Calu3 (cell line): Measurements from ENCODE around the gene MKNK2. TPM values are rescaled to one million over a fixed set of nuclear protein-coding genes. Genes with fewer than 3 reads are reported as not detected.
"Not testable (repeated sequence)": the region's sequence is repeated elsewhere in the genome, so short reads cannot be mapped to it uniquely, and the experiment has no call there.

ENCODE experiments used
- BruUV-seq: library from RNA; stranded (reverse); fragments of 400-500 nt; replicated peaks from 2 replicates; lab custom pipeline; 2021; lab: Mats Ljungman, UMichigan
- CTCF ChIA-PET: fragments of 300-600 bp; sonication (Branson Sonifier 250); formaldehyde crosslinking; loops from one replicate; lab custom pipeline; 2022; ENCODE audit warnings: antibody characterized with exemption; lab: Charles Lee
- DNase-seq: peaks from one replicate; pipeline ENCODE4 v3.0.0; 2022
- H3K27ac Mint-ChIP-seq: one replicate; pipeline ENCODE4 v1.8.0; 2022; ENCODE audit warnings: mixed read lengths; ENCODE audit not compliant: unreplicated experiment
- H3K27me3 Mint-ChIP-seq: one replicate; pipeline ENCODE4 v1.8.0; 2022; ENCODE audit warnings: mixed read lengths; ENCODE audit not compliant: unreplicated experiment
- H3K36me3 Mint-ChIP-seq: one replicate; pipeline ENCODE4 v1.8.0; 2022; ENCODE audit warnings: mild to moderate bottlenecking, moderate library complexity, mixed read lengths; ENCODE audit not compliant: insufficient read depth, unreplicated experiment
- H3K4me1 Mint-ChIP-seq: one replicate; pipeline ENCODE4 v1.8.0; 2022; ENCODE audit warnings: mild to moderate bottlenecking, low read depth, mixed read lengths; ENCODE audit not compliant: unreplicated experiment
- H3K4me3 Mint-ChIP-seq: one replicate; pipeline ENCODE4 v1.8.0; 2022; ENCODE audit warnings: mild to moderate bottlenecking, low read depth, moderate library complexity, mixed read lengths; ENCODE audit not compliant: unreplicated experiment
- H3K9me3 Mint-ChIP-seq: one replicate; pipeline ENCODE4 v1.8.0; 2022; ENCODE audit warnings: low read depth, mixed read lengths; ENCODE audit not compliant: unreplicated experiment
- intact Hi-C: fragments of 100-400 bp; cut with micrococcal nuclease; formaldehyde crosslinking; loops from one replicate; pipeline ENCODE4 v1.10.0; 2022; ENCODE audit not compliant: unreplicated experiment
- total RNA-seq: library from RNA; stranded (reverse); gene quantifications from 2 replicates; pipeline ENCODE4 v1.2.3, GENCODE V29; 2022
- TF ChIP-seq, protein P1 (sequence below): fragments of 200-600 bp; IDR thresholded peaks from one replicate; pipeline ENCODE4 v1.8.0; 2022; ENCODE audit warnings: antibody characterized with exemption; ENCODE audit not compliant: unreplicated experiment

MKNK2 gene
- total RNA-seq, 1 experiment from 2014 or later: 96.0 TPM

DNA sequence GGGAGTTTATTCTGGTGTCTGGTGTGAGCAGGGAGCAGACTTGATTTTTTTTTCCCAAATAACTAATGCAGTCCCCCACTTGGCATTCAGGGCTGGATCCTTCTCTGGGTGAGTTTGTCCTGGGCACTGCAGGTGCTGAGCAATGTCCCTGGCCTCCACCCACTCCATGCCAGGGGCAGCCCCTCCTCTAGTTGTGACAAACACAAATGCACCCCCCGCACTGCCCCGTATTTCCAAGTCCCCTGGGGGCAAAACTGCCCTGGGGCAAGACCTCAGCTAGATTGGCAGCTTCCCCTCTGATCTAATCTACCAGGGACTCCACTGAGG, 38.6 kb upstream of the MKNK2 start:
- BruUV-seq: no TSS peak
- intact Hi-C loops: no loop called here
- Mint-ChIP-seq H3K4me1 (peaks cover 8% of the 10 kb centered on the region), H3K27me3 (no peaks in the 10 kb centered on the region), H3K9me3 (no peaks in the 10 kb centered on the region), H3K4me3 (no peak overlapping the region), H3K36me3 (peaks cover 17% of the 10 kb centered on the region), H3K27ac (no peak overlapping the region)
- TF ChIP-seq, protein P1, sequence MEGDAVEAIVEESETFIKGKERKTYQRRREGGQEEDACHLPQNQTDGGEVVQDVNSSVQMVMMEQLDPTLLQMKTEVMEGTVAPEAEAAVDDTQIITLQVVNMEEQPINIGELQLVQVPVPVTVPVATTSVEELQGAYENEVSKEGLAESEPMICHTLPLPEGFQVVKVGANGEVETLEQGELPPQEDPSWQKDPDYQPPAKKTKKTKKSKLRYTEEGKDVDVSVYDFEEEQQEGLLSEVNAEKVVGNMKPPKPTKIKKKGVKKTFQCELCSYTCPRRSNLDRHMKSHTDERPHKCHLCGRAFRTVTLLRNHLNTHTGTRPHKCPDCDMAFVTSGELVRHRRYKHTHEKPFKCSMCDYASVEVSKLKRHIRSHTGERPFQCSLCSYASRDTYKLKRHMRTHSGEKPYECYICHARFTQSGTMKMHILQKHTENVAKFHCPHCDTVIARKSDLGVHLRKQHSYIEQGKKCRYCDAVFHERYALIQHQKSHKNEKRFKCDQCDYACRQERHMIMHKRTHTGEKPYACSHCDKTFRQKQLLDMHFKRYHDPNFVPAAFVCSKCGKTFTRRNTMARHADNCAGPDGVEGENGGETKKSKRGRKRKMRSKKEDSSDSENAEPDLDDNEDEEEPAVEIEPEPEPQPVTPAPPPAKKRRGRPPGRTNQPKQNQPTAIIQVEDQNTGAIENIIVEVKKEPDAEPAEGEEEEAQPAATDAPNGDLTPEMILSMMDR: no peak
- DNase-seq: no peak
- CTCF ChIA-PET: no interaction called here

- no peaks in the 10 kb centered on the region for H3K9me3 Mint-ChIP-seq
- intact Hi-C loops: no loop called here
- H3K4me3 Mint-ChIP-seq: no peak overlapping the region
- TF ChIP-seq, protein P1: no peak
- no peak overlapping the region for H3K27ac Mint-ChIP-seq
- CTCF ChIA-PET: no interaction called here
- DNase-seq: no peak
- peaks cover 11% of the 10 kb centered on the region for H3K36me3 Mint-ChIP-seq
- BruUV-seq: no TSS peak
- no peaks in the 10 kb centered on the region for H3K27me3 Mint-ChIP-seq
- peaks cover 8% of the 10 kb centered on the region for H3K4me1 Mint-ChIP-seq
Observed at GRCh38 chr19:2089001-2089711, 38.1 kb upstream of the MKNK2 start.

GRCh38 chr19:2087621-2088100, 36.6 kb upstream of the MKNK2 start:
- DNase-seq: no peak
- intact Hi-C loops: no loop called here
- CTCF ChIA-PET: no interaction called here
- H3K27ac Mint-ChIP-seq: no peak overlapping the region
- no peaks in the 10 kb centered on the region for H3K9me3 Mint-ChIP-seq
- peaks cover 8% of the 10 kb centered on the region for H3K4me1 Mint-ChIP-seq
- H3K36me3 Mint-ChIP-seq: peaks cover 16% of the 10 kb centered on the region
- BruUV-seq: no TSS peak
- TF ChIP-seq, protein P1: no peak
- no peaks in the 10 kb centered on the region for H3K27me3 Mint-ChIP-seq
- H3K4me3 Mint-ChIP-seq: no peak overlapping the region

- intact Hi-C loops, H3K4me1 Mint-ChIP-seq, H3K9me3 Mint-ChIP-seq, H3K4me3 Mint-ChIP-seq, DNase-seq, H3K27me3 Mint-ChIP-seq, H3K27ac Mint-ChIP-seq, BruUV-seq: not testable (repeated sequence)
- CTCF ChIA-PET: interaction anchor here (0.6 kb wide), 1 partner anchor 70 kb away, joined by 4 read pairs; no protein-coding TSS in a partner anchor
- H3K36me3 Mint-ChIP-seq: peaks cover 19% of the 10 kb centered on the region
Observed at GRCh38 chr19:2086695-2087620, 35.9 kb upstream of the MKNK2 start.
